Thyroid gland (tissue), 4 donors: ENCODE measurements around the gene PPP2R2D. TPM values are rescaled to one million over a fixed set of nuclear protein-coding genes. Genes with fewer than 3 reads are reported as not detected.
"Not testable (repeated sequence)": the region's sequence is repeated elsewhere in the genome, so short reads cannot be mapped to it uniquely, and the experiment has no call there.

Experiments used
- DNase-seq, 2 donors: peaks; one replicate each; pipeline ENCODE4 v3.0.0-alpha.2; 2019
- H3K27ac ChIP-seq, 3 donors: fragments of 200-600 bp; sonication (generic); 1 replicate in 2 of 3; 2 replicates in 1 of 3; pipeline ENCODE4 v1.5.1; 2016 to 2019; ENCODE audit warnings: mild to moderate bottlenecking in 1 of 3, moderate library complexity in 1 of 3
- H3K27me3 ChIP-seq: fragments of 200-600 bp; sonication (generic); one replicate; pipeline ENCODE4 v1.5.1; 2019
- H3K36me3 ChIP-seq, 2 donors: fragments of 200-600 bp; sonication (generic); one replicate each; pipeline ENCODE4 v1.5.1; 2016 to 2019
- H3K4me1 ChIP-seq, 2 donors: fragments of 200-600 bp; sonication (generic); one replicate each; pipeline ENCODE4 v1.5.1; 2017 to 2019
- H3K4me3 ChIP-seq, 3 donors: fragments of 200-600 bp; sonication (generic); replicated peaks in 1 of 3; 1 replicate in 2 of 3; 2 replicates in 1 of 3; pipeline ENCODE4 v1.5.1; 2016; ENCODE audit warnings: mild to moderate bottlenecking in 1 of 3
- H3K9me3 ChIP-seq: fragments of 200-600 bp; sonication (generic); one replicate; pipeline ENCODE4 v1.5.1; 2017
- CTCF ChIP-seq, 6 experiments: fragments of 200-600 bp in 3 of 6; fragments of 450-650 bp in 3 of 6; sonication (generic) in 3 of 6; IDR thresholded peaks; one replicate each; pipeline ENCODE4 v1.5.1; 2016 to 2019; ENCODE audit warnings: antibody characterized with exemption in 6 of 6, mild to moderate bottlenecking in 2 of 6, inconsistent platforms in 1 of 6, moderate library complexity in 1 of 6
- POLR2A ChIP-seq, 2 donors: fragments of 450-650 bp; IDR thresholded peaks; one replicate each; pipeline ENCODE4 v1.6.1; 2017; ENCODE audit warnings: antibody characterized with exemption in 2 of 2, mild to moderate bottlenecking in 2 of 2, moderate library complexity in 1 of 2
- WGBS, 2 donors: methylation state at CpG; one replicate each; pipeline ENCODE4 v1.1.5; 2017; 5-methylcytosine and 5-hydroxymethylcytosine counted together
- intact Hi-C: fragments of 100-400 bp; cut with DNase I; formaldehyde crosslinking; loops from one replicate; pipeline ENCODE4 v1.15.1; 2023
- total RNA-seq, 4 donors: library from RNA; depleted of rRNA; stranded (reverse); fragments of >200 nt; gene quantifications; one replicate each; pipeline ENCODE4 v1.2.3, GENCODE V29; 2016

The PPP2R2D gene
- total RNA-seq, 4 donors from 2014 or later: 32.3 to 38.7 (median 33.9) TPM

DNA sequence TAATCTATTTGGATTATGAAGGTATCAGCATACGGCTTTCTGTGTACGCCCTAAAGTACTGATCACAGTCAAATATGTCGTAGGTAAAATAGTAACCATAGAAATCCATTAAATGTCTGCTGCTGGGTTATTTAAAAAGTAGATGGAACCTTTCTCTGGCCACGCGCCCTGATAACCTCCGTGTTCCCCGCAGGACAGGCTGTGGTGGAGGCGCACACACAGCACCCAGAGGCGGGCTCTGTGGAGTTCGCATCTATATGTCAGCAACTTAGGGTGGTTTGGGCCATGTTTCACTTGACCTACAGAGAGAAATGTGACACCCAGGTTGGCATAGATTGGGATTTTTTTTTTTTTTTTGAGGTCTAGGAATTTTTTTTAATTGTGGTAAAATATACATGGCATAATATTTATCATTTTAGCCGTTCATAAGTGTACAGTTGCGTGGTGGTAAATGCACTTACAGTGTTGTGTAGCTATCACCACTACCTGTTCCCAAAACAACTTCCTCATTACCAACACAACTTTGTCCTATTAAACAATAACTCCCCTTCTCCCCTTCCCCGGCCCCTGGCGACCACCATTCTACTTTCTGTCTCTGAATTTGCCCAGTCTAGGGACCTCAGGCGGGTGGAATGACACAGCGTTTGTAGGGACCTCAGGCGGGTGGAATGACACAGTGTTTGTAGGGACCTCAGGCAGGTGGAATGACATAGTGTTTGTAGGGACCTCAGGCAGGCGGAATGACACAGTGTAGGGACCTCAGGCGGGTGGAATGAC is 15.4 kb downstream of the PPP2R2D start:
- no peak for TF ChIP-seq POLR2A (IDR thresholded peaks at IDR 0.05)
- TF ChIP-seq CTCF (IDR thresholded peaks at IDR 0.05): no peak
- no peak overlapping the region for H3K4me3 ChIP-seq
- H3K9me3 ChIP-seq: no peaks in the 10 kb centered on the region
- 93 to 95% methylated on average over 19 of the region's 19 CpGs for WGBS, 2 donors
- no peak for DNase-seq
- H3K36me3 ChIP-seq: no peaks in the 10 kb centered on the region
- H3K4me1 ChIP-seq: peaks cover 13 to 17% of the 10 kb centered on the region in 2 donors
- H3K27ac ChIP-seq: no peak overlapping the region
- intact Hi-C loops: no loop called here
- no peaks in the 10 kb centered on the region for H3K27me3 ChIP-seq

DNA sequence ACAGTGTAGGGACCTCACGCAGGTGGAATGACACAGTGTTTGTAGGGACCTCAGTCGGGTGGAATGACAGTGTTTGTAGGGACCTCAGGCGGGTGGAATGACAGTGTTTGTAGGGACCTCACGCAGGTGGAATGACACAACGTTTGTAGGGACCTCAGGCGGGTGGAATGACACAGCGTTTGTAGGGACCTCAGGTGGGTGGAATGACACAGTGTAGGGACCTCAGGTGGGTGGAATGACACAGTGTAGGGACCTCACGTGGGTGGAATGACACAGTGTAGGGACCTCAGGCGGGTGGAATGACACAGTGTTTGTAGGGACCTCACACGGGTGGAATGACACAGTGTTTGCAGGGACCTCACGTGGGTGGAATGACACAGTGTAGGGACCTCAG is 16.0 kb downstream of the PPP2R2D start:
- H3K36me3 ChIP-seq, H3K27me3 ChIP-seq, H3K4me3 ChIP-seq, DNase-seq, H3K27ac ChIP-seq, intact Hi-C loops, H3K9me3 ChIP-seq: not testable (repeated sequence)
- H3K4me1 ChIP-seq: peaks cover 8 to 12% of the 10 kb centered on the region in 2 donors
- 83 to 93% methylated on average over 9 to 11 of the region's 11 CpGs for WGBS, 2 donors

DNA sequence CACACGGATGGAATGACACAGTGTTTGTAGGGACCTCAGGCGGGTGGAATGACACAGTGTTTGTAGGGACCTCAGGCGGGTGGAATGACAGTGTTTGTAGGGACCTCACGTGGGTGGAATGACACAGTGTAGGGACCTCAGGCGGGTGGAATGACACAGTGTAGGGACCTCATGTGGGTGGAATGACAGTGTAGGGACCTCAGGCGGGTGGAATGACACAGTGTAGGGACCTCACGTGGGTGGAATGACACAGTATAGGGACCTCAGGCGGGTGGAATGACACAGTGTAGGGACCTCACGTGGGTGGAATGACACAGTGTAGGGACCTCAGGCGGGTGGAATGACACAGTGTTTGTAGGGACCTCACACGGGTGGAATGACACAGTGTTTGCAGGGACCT is 16.7 kb downstream of the PPP2R2D start:
- H3K4me3 ChIP-seq, H3K27ac ChIP-seq, DNase-seq, H3K27me3 ChIP-seq, intact Hi-C loops, H3K4me1 ChIP-seq, H3K36me3 ChIP-seq, H3K9me3 ChIP-seq: not testable (repeated sequence)
- whole genome bisulfite sequencing, 2 donors: 87 to 89% methylated on average over 9 to 10 of the region's 11 CpGs

- H3K36me3 ChIP-seq, intact Hi-C loops, H3K27ac ChIP-seq, H3K27me3 ChIP-seq, DNase-seq, H3K4me3 ChIP-seq, H3K4me1 ChIP-seq, H3K9me3 ChIP-seq: not testable (repeated sequence)
- WGBS, 2 donors: 88 to 91% methylated on average over 14 of the region's 14 CpGs
Measured at GRCh38 chr10:131919461-131919860, 18.7 kb downstream of the PPP2R2D start.

DNA sequence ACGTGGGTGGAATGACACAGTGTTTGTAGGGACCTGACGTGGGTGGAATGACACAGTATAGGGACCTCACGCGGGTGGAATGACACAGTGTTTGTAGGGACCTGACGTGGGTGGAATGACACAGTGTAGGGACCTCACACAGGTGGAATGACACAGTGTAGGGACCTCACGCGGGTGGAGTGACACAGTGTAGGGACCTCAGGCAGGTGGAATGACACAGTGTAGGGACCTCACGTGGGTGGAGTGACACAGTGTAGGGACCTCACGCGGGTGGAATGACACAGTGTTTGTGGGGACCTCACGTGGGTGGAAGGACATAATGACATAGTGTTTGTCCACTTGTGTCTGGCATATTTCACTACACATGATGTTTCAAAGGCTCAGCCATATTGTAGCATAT is 19.3 kb downstream of the PPP2R2D start:
- TF ChIP-seq POLR2A (IDR thresholded peaks at IDR 0.05) (no peak), CTCF (IDR thresholded peaks at IDR 0.05) (no peak)
- H3K27ac ChIP-seq: no peak overlapping the region
- 91 to 94% methylated on average over 11 of the region's 11 CpGs for WGBS, 2 donors
- H3K36me3 ChIP-seq: no peaks in the 10 kb centered on the region
- no peak for DNase-seq
- H3K27me3 ChIP-seq: no peaks in the 10 kb centered on the region
- H3K4me1 ChIP-seq: no peaks in the 10 kb centered on the region
- intact Hi-C loops: no loop called here
- no peak overlapping the region for H3K4me3 ChIP-seq
- H3K9me3 ChIP-seq: no peaks in the 10 kb centered on the region

DNA sequence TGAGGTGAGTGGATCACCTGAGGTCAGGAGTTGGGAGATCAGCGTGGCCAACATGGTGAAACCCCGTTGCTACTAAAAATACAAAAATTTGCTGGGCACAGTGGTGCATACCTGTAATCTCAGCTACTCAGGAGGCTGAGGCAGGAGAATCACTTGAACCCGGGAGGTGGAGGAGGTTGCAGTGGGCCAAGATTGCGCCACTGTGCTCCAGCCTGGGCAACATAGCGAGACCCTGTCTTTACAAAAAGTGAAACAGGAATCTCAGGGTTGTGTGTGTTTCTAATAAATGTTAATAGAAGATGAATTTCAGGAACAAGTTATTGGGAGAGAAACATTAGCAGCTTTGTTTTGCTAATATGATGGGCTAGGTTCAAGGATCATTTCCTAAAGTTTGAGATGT is 19.9 kb downstream of the PPP2R2D start:
- TF ChIP-seq POLR2A (IDR thresholded peaks at IDR 0.05) (no peak), CTCF (IDR thresholded peaks at IDR 0.05) (no peak)
- no peaks in the 10 kb centered on the region for H3K36me3 ChIP-seq
- no peaks in the 10 kb centered on the region for H3K27me3 ChIP-seq
- no peaks in the 10 kb centered on the region for H3K4me1 ChIP-seq
- DNase-seq: no peak
- intact Hi-C loops: no loop called here
- 84 to 96% methylated on average over 5 of the region's 5 CpGs for WGBS, 2 donors
- no peaks in the 10 kb centered on the region for H3K9me3 ChIP-seq
- H3K27ac ChIP-seq: no peak overlapping the region
- no peak overlapping the region for H3K4me3 ChIP-seq
